Astrocyte (in vitro differentiated cells and primary cell): ENCODE results near the gene TMEM183A. TPM values are rescaled to one million over a fixed set of nuclear protein-coding genes. Genes with fewer than 3 reads are reported as not detected.

Experiments
- DNase-seq: peaks from one replicate; pipeline ENCODE4 v3.0.0-alpha.2; 2010; ENCODE audit warnings: low read depth
- FAIRE-seq: peaks from 2 replicates; lab custom pipeline; 2011; peaks lifted over from hg19 to GRCh38; lab: Jason Lieb, UNC
- H2AFZ ChIP-seq: 2 replicates; pipeline ENCODE4 v1.6.0; 2012; ENCODE audit warnings: low read depth, low read length, inconsistent platforms
- H3K27ac ChIP-seq: 2 replicates; pipeline ENCODE4 v1.5.1; 2011; ENCODE audit warnings: low read depth, low read length, inconsistent platforms
- H3K27me3 ChIP-seq: 2 replicates; pipeline ENCODE4 v1.6.0; 2011; ENCODE audit warnings: low read length, inconsistent platforms; ENCODE audit not compliant: insufficient read depth
- H3K36me3 ChIP-seq: 2 replicates; pipeline ENCODE4 v1.5.1; 2011; ENCODE audit warnings: low read length, inconsistent platforms; ENCODE audit not compliant: insufficient read depth
- H3K4me1 ChIP-seq: 2 replicates; pipeline ENCODE4 v1.5.1; 2011; ENCODE audit warnings: low read length, inconsistent platforms; ENCODE audit not compliant: insufficient read depth
- H3K4me2 ChIP-seq: 2 replicates; pipeline ENCODE4 v1.6.0; 2012; ENCODE audit warnings: low read length, inconsistent platforms
- H3K4me3 ChIP-seq: 2 replicates; pipeline ENCODE4 v1.5.1; 2011; ENCODE audit warnings: low read depth, mild to moderate bottlenecking, low read length, inconsistent platforms; ENCODE audit not compliant: insufficient read depth
- H3K79me2 ChIP-seq: 2 replicates; pipeline ENCODE4 v1.6.0; 2012; ENCODE audit warnings: mild to moderate bottlenecking, low read length, inconsistent platforms; ENCODE audit not compliant: insufficient read depth
- H3K9ac ChIP-seq: 2 replicates; pipeline ENCODE4 v1.6.0; 2012; ENCODE audit warnings: mild to moderate bottlenecking, low read length, inconsistent platforms
- H3K9me3 ChIP-seq: 2 replicates; pipeline ENCODE4 v1.5.1; 2012; ENCODE audit warnings: low read depth, mild to moderate bottlenecking, low read length, inconsistent platforms; ENCODE audit not compliant: insufficient read depth
- H4K20me1 ChIP-seq: 2 replicates; pipeline ENCODE4 v1.6.0; 2012; ENCODE audit warnings: low read length, inconsistent platforms; ENCODE audit not compliant: insufficient read depth
- H3K27ac Mint-ChIP-seq: one replicate; pipeline ENCODE4 v1.8.0; 2021; ENCODE audit warnings: mild to moderate bottlenecking, mixed read lengths; ENCODE audit not compliant: unreplicated experiment
- H3K27me3 Mint-ChIP-seq: one replicate; pipeline ENCODE4 v1.8.0; 2021; ENCODE audit warnings: low read depth, mixed read lengths; ENCODE audit not compliant: unreplicated experiment
- H3K36me3 Mint-ChIP-seq: one replicate; pipeline ENCODE4 v1.8.0; 2021; ENCODE audit warnings: low read depth, mixed read lengths; ENCODE audit not compliant: unreplicated experiment
- H3K4me1 Mint-ChIP-seq: one replicate; pipeline ENCODE4 v1.8.0; 2021; ENCODE audit warnings: low read depth, mixed read lengths; ENCODE audit not compliant: unreplicated experiment
- H3K4me3 Mint-ChIP-seq: one replicate; pipeline ENCODE4 v1.8.0; 2021; ENCODE audit warnings: mild to moderate bottlenecking, moderate library complexity, mixed read lengths; ENCODE audit not compliant: unreplicated experiment
- H3K9me3 Mint-ChIP-seq: one replicate; pipeline ENCODE4 v1.8.0; 2021; ENCODE audit warnings: mild to moderate bottlenecking, mixed read lengths; ENCODE audit not compliant: unreplicated experiment
- CTCF ChIP-seq: IDR thresholded peaks from 2 replicates; pipeline ENCODE4 v1.5.1; 2011; ENCODE audit warnings: low read depth, mild to moderate bottlenecking, inconsistent platforms, low read length, moderate library complexity; ENCODE audit not compliant: insufficient read depth
- EZH2 ChIP-seq: IDR thresholded peaks from 2 replicates; pipeline ENCODE4 v1.6.1; 2012; ENCODE audit warnings: mild to moderate bottlenecking, low read length, inconsistent platforms; ENCODE audit not compliant: insufficient read depth
- total RNA-seq: library from RNA; stranded (reverse); gene quantifications from 2 replicates; pipeline ENCODE4 v1.2.1, GENCODE V29; 2021

TMEM183A gene
- total RNA-seq, 1 donor from 2014 or later = 68.6 TPM

- Histone ChIP-seq H3K4me3 (no peak overlapping the region), H3K9me3 (no peaks in the 10 kb centered on the region), H3K79me2 (no peaks in the 10 kb centered on the region), H3K4me2 (no peak overlapping the region), H3K9ac (no peak overlapping the region), H3K36me3 (no peaks in the 10 kb centered on the region), H3K27me3 (peaks cover 41% of the 10 kb centered on the region), H2AFZ (no peak overlapping the region), H3K4me1 (no peaks in the 10 kb centered on the region), H3K27ac (no peak overlapping the region), H4K20me1 (no peaks in the 10 kb centered on the region)
- no peak for TF ChIP-seq CTCF
- TF ChIP-seq EZH2 = no peak
- DNase-seq = no peak
- peaks cover 31% of the 10 kb centered on the region for H3K36me3 Mint-ChIP-seq
- no peak for FAIRE-seq
- peaks cover 56% of the 10 kb centered on the region for H3K27me3 Mint-ChIP-seq
- peaks cover 3% of the 10 kb centered on the region for H3K9me3 Mint-ChIP-seq
- H3K4me3 Mint-ChIP-seq = no peak overlapping the region
- no peak overlapping the region for H3K27ac Mint-ChIP-seq
- peaks cover 9% of the 10 kb centered on the region for H3K4me1 Mint-ChIP-seq
Observed at GRCh38 chr1:203073469-203073868, 66.3 kb downstream of the TMEM183A start.

Other genes with a start within 250 kb of the TMEM183A start
- 173 and 182 TPM in 2 replicates for gene KDM5B, start 199.0 kb upstream of the TMEM183A start, total RNA-seq
- 5.4 and 5.7 TPM in 2 replicates for gene PCAT6, start 196.4 kb upstream of the TMEM183A start, total RNA-seq
- 11.1 and 12.1 TPM in 2 replicates for gene RABIF, start 118.2 kb upstream of the TMEM183A start, total RNA-seq
- gene KLHL12, start 80.1 kb upstream of the TMEM183A start, total RNA-seq = 23.9 and 24.9 TPM in 2 replicates
- 72.8 and 73.0 TPM in 2 replicates for gene ADIPOR1, start 49.1 kb upstream of the TMEM183A start, total RNA-seq
- gene CYB5R1, start 40.1 kb upstream of the TMEM183A start, total RNA-seq = 39.1 and 41.9 TPM in 2 replicates
- gene PPFIA4, start 19.1 kb downstream of the TMEM183A start, total RNA-seq = 9.1 and 11.0 TPM in 2 replicates
- gene MYOG, start 78.6 kb downstream of the TMEM183A start, total RNA-seq = not detected in 2 replicates
- gene ADORA1, start 120.4 kb downstream of the TMEM183A start, total RNA-seq = 2.2 and 5.7 TPM in 2 replicates
- not detected in 2 replicates for gene MYBPH, start 168.5 kb downstream of the TMEM183A start, total RNA-seq
- gene CHI3L1, start 179.3 kb downstream of the TMEM183A start, total RNA-seq = 0.20 and 0.34 TPM in 2 replicates
- gene CHIT1, start 222.3 kb downstream of the TMEM183A start, total RNA-seq = not detected in 2 replicates